Myometrial cell (primary cell): ENCODE data around the gene AMOTL2. TPM values are rescaled to one million over a fixed set of nuclear protein-coding genes. Genes with fewer than 3 reads are reported as not detected.

Experiments used
- total RNA-seq: library from RNA; depleted of rRNA; stranded (reverse); fragments of >200 nt; gene quantifications from 2 replicates; pipeline ENCODE4 v1.2.3, GENCODE V29; 2015

Gene AMOTL2
- 105 and 107 TPM in 2 replicates for total RNA-seq

DNA sequence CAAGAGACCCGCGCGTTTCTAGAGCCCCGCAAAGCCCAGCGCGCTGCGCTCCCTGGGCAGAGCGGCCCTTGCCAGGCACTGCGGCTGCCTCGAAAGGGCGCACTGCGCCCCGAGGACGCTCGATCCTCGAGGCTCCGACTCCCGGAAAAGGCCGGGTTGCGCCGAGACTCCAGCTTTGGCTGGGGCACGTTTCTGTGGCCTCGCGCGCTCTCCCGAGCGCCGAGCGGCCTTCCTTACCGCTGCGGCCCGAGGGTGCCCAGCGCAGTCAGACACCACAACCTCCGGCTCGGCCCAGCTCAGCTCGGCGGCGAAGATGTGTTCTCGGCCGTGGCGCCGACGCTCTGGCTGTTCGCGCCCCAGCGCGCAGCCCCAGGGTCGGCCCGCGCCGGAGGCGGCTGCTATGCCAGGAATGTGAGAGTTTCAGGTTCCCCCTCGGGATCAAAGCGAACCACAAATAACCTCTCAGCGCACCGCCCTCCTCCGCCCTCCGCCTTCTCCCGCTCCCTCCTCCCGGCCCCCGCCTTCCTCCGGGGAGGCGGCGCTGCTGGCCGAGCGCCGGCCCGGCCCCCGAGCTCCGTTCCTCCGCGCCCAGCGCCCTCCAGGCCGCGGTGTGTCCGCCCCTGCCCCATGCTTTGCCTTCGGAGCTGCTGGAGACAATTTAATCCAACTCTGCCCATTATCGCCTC lies at the start of gene AMOTL2:
AMOTL2 (minus strand) TSS at position 343 of the 686 bp plus-strand sequence. CDS start 3,014 bp downstream, outside the sequence.

Other genes starting within 250 kb of the AMOTL2 start
- 57.4 and 71.1 TPM in 2 replicates for gene RYK, start 123.6 kb downstream of the AMOTL2 start, total RNA-seq
- 69.5 and 93.2 TPM in 2 replicates for gene ANAPC13, start 111.5 kb upstream of the AMOTL2 start, total RNA-seq
- gene CEP63, start 111.6 kb upstream of the AMOTL2 start, total RNA-seq = 17.6 and 17.9 TPM in 2 replicates